H9 (cell line): Measurements from ENCODE around the gene C12orf50. TPM values are rescaled to one million over a fixed set of nuclear protein-coding genes. Genes with fewer than 3 reads are reported as not detected.
A peak's percentile ranks its signal among the peaks of the same experiment; 100 is the strongest.

Experiments used
- DNase-seq: peaks from one replicate; pipeline ENCODE4 v3.0.0-alpha.2; 2017
- H2AFZ ChIP-seq: one replicate; pipeline ENCODE4 v1.6.1; 2013; ENCODE audit warnings: mild to moderate bottlenecking, low read length, control low read depth, moderate library complexity
- H2AK5ac ChIP-seq: 2 replicates; pipeline ENCODE4 v1.6.1; 2013; ENCODE audit warnings: low read length, control low read depth, mixed read lengths; ENCODE audit not compliant: insufficient read length
- H2BK120ac ChIP-seq: one replicate; pipeline ENCODE4 v1.6.1; 2013; ENCODE audit warnings: low read depth, mild to moderate bottlenecking, low read length, control low read depth, inconsistent platforms; ENCODE audit not compliant: poor library complexity, severe bottlenecking
- H2BK12ac ChIP-seq: 2 replicates; pipeline ENCODE4 v1.6.1; 2013; ENCODE audit warnings: low read length, control low read depth, mixed read lengths, low read depth; ENCODE audit not compliant: insufficient read length
- H2BK15ac ChIP-seq: 2 replicates; pipeline ENCODE4 v1.6.1; 2013; ENCODE audit warnings: low read depth, low read length, control low read depth
- H2BK20ac ChIP-seq: one replicate; pipeline ENCODE4 v1.6.1; 2013; ENCODE audit warnings: low read depth, mild to moderate bottlenecking, low read length, control low read depth, inconsistent platforms; ENCODE audit not compliant: poor library complexity, severe bottlenecking
- H2BK5ac ChIP-seq: 2 replicates; pipeline ENCODE4 v1.6.1; 2013; ENCODE audit warnings: low read length, control low read depth, mixed read lengths; ENCODE audit not compliant: insufficient read length
- H3K14ac ChIP-seq: 2 replicates; pipeline ENCODE4 v1.6.1; 2013; ENCODE audit warnings: low read length, control low read depth; ENCODE audit not compliant: insufficient read depth
- H3K18ac ChIP-seq: 2 replicates; pipeline ENCODE4 v1.6.1; 2013; ENCODE audit warnings: low read depth, mild to moderate bottlenecking, mixed read lengths, low read length, control low read depth; ENCODE audit not compliant: insufficient read length
- H3K23ac ChIP-seq: 2 replicates; pipeline ENCODE4 v1.6.1; 2013; ENCODE audit warnings: low read length, control low read depth, mixed read lengths, low read depth; ENCODE audit not compliant: insufficient read length
- H3K23me2 ChIP-seq: 2 replicates; pipeline ENCODE4 v1.6.1; 2013; ENCODE audit warnings: low read depth, mild to moderate bottlenecking, mixed read lengths, low read length, control low read depth; ENCODE audit not compliant: insufficient read length, poor library complexity, severe bottlenecking
- H3K27ac ChIP-seq: 2 replicates; pipeline ENCODE4 v1.5.1; 2013; ENCODE audit warnings: low read length, control low read depth, mixed read lengths, low read depth; ENCODE audit not compliant: insufficient read length
- H3K27me3 ChIP-seq: 2 replicates; pipeline ENCODE4 v1.6.1; 2013; ENCODE audit warnings: low read length, control low read depth, inconsistent platforms; ENCODE audit not compliant: insufficient read depth
- H3K4ac ChIP-seq: 2 replicates; pipeline ENCODE4 v1.6.1; 2013; ENCODE audit warnings: low read depth, mild to moderate bottlenecking, control low read depth, inconsistent platforms, low read length, moderate library complexity
- H3K4me1 ChIP-seq: 2 replicates; pipeline ENCODE4 v1.6.1; 2013; ENCODE audit warnings: low read length, control low read depth, inconsistent platforms; ENCODE audit not compliant: insufficient read depth
- H3K4me2 ChIP-seq: 2 replicates; pipeline ENCODE4 v1.6.1; 2013; ENCODE audit warnings: low read length, control low read depth, mixed read lengths; ENCODE audit not compliant: insufficient read length, insufficient read depth
- H3K56ac ChIP-seq: 2 replicates; pipeline ENCODE4 v1.6.1; 2013; ENCODE audit warnings: low read depth, mild to moderate bottlenecking, mixed read lengths, low read length, control low read depth; ENCODE audit not compliant: insufficient read length
- H3K79me1 ChIP-seq: 2 replicates; pipeline ENCODE4 v1.6.1; 2013; ENCODE audit warnings: low read depth, mild to moderate bottlenecking, moderate library complexity, low read length, control low read depth, inconsistent platforms; ENCODE audit not compliant: insufficient read depth, poor library complexity, severe bottlenecking
- H3K79me2 ChIP-seq: 2 replicates; pipeline ENCODE4 v1.6.1; 2013; ENCODE audit warnings: low read length, control low read depth, inconsistent platforms; ENCODE audit not compliant: insufficient read depth
- H3K9ac ChIP-seq: 2 replicates; pipeline ENCODE4 v1.6.1; 2013; ENCODE audit warnings: low read length, control low read depth, mixed read lengths; ENCODE audit not compliant: insufficient read length; ENCODE audit errors: extremely low read depth
- H3K9me3 ChIP-seq: one replicate; pipeline ENCODE4 v1.6.1; 2013; ENCODE audit warnings: low read depth, low read length, inconsistent platforms; ENCODE audit not compliant: control insufficient read depth
- H3T11ph ChIP-seq: one replicate; pipeline ENCODE4 v1.6.1; 2013; ENCODE audit warnings: mild to moderate bottlenecking, low read length, control low read depth, inconsistent platforms
- H4K20me1 ChIP-seq: one replicate; pipeline ENCODE4 v1.6.1; 2013; ENCODE audit not compliant: control insufficient read depth, insufficient read length, insufficient read depth
- H4K5ac ChIP-seq: 2 replicates; pipeline ENCODE4 v1.6.1; 2013; ENCODE audit warnings: low read depth, mild to moderate bottlenecking, mixed read lengths, low read length, control low read depth; ENCODE audit not compliant: insufficient read length
- H4K8ac ChIP-seq: replicated peaks from 2 replicates; pipeline ENCODE4 v1.6.1; 2013; ENCODE audit warnings: low read length, control low read depth, mixed read lengths, low read depth; ENCODE audit not compliant: insufficient read length
- H4K91ac ChIP-seq: 2 replicates; pipeline ENCODE4 v1.6.1; 2013; ENCODE audit warnings: low read depth, mild to moderate bottlenecking, moderate library complexity, mixed read lengths, low read length, control low read depth; ENCODE audit not compliant: insufficient read length
- H3K27ac Mint-ChIP-seq, 3 experiments: 2 replicates in 2 of 3; 3 replicates in 1 of 3; pipeline ENCODE4 v1.8.0; 2020 to 2021; ENCODE audit warnings: mixed read lengths in 3 of 3, mild to moderate bottlenecking in 1 of 3, moderate library complexity in 1 of 3
- H3K27me3 Mint-ChIP-seq: 2 replicates; pipeline ENCODE4 v1.8.0; 2021; ENCODE audit warnings: low read depth, mild to moderate bottlenecking, moderate library complexity, mixed read lengths
- H3K36me3 Mint-ChIP-seq, 3 experiments: 2 replicates in 2 of 3; 3 replicates in 1 of 3; pipeline ENCODE4 v1.8.0; 2020 to 2021; ENCODE audit warnings: low read depth in 3 of 3, mixed read lengths in 3 of 3; ENCODE audit not compliant: insufficient read depth in 1 of 3
- H3K4me1 Mint-ChIP-seq, 2 experiments: 2 replicates each; pipeline ENCODE4 v1.8.0; 2020; ENCODE audit warnings: mixed read lengths in 2 of 2
- H3K4me3 Mint-ChIP-seq, 2 experiments: 2 replicates in 1 of 2; 3 replicates in 1 of 2; pipeline ENCODE4 v1.8.0; 2020 to 2021; ENCODE audit warnings: mild to moderate bottlenecking in 2 of 2, mixed read lengths in 2 of 2, moderate library complexity in 1 of 2
- H3K9me3 Mint-ChIP-seq, 2 experiments: 2 replicates in 1 of 2; 3 replicates in 1 of 2; pipeline ENCODE4 v1.8.0; 2020; ENCODE audit warnings: mild to moderate bottlenecking in 2 of 2, mixed read lengths in 2 of 2, moderate library complexity in 1 of 2
- total RNA-seq: library from RNA; stranded (reverse); gene quantifications from 2 replicates; pipeline ENCODE4 v1.2.1, GENCODE V29; 2021
- TF ChIP-seq, protein P1 (sequence below): fragments of 200-600 bp; sonication (generic); conservative IDR thresholded peaks from 3 replicates; pipeline ENCODE4 v1.8.0; 2021; ENCODE audit warnings: antibody characterized with exemption, mild to moderate bottlenecking

Gene C12orf50
- total RNA-seq, 1 experiment from 2014 or later, result 0.17 TPM

DNA sequence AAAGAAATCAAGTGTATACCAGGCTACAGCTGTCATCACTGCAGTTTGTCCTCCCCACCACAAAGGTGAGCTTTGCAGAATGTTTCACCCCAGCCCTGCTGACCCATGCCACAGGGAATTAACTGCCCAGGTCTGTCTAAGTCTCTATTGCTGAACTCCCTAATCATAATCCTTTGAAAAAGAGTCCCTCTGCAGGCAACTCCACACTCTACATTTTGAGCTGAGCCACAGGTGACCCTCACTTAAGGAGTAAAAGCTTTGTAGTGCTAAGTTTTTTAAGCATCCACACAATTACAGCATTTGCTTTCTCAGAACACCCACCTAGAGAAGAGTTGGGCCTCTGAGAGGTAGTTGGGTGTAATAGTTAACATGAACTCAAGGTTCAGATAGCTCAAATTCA is 90.0 kb downstream of the C12orf50 start:
- Histone ChIP-seq H3K4ac (no peak overlapping the region), H2BK120ac (no peak overlapping the region), H3K9me3 (no peaks in the 10 kb centered on the region), H4K20me1 (no peaks in the 10 kb centered on the region), H3K14ac (no peak overlapping the region), H3T11ph (no peak overlapping the region), H3K23me2 (no peaks in the 10 kb centered on the region), H3K56ac (no peak overlapping the region), H2BK5ac (no peak overlapping the region), H3K4me2 (no peak overlapping the region), H4K5ac (no peak overlapping the region), H2AK5ac (no peak overlapping the region), H4K91ac (no peak overlapping the region), H3K79me1 (no peaks in the 10 kb centered on the region), H3K4me1 (no peaks in the 10 kb centered on the region), H2BK15ac (no peak overlapping the region), H2BK12ac (no peak overlapping the region), H3K27me3 (no peaks in the 10 kb centered on the region), H3K27ac (no peak overlapping the region), H3K9ac (no peak overlapping the region), H3K23ac (no peak overlapping the region), H3K18ac (no peak overlapping the region), H2AFZ (no peak overlapping the region), H2BK20ac (no peak overlapping the region), H3K79me2 (no peaks in the 10 kb centered on the region), H4K8ac (no peak overlapping the region)
- no peak overlapping the region for H3K4me3 Mint-ChIP-seq
- TF ChIP-seq, protein P1, sequence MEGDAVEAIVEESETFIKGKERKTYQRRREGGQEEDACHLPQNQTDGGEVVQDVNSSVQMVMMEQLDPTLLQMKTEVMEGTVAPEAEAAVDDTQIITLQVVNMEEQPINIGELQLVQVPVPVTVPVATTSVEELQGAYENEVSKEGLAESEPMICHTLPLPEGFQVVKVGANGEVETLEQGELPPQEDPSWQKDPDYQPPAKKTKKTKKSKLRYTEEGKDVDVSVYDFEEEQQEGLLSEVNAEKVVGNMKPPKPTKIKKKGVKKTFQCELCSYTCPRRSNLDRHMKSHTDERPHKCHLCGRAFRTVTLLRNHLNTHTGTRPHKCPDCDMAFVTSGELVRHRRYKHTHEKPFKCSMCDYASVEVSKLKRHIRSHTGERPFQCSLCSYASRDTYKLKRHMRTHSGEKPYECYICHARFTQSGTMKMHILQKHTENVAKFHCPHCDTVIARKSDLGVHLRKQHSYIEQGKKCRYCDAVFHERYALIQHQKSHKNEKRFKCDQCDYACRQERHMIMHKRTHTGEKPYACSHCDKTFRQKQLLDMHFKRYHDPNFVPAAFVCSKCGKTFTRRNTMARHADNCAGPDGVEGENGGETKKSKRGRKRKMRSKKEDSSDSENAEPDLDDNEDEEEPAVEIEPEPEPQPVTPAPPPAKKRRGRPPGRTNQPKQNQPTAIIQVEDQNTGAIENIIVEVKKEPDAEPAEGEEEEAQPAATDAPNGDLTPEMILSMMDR, result 0 out of 3 replicates have a peak, but pooled peaks have one; percentile 13
- peaks cover 0 to 12% (median 8%) of the 10 kb centered on the region in 3 experiments; a peak in 4 of 7 replicates for H3K36me3 Mint-ChIP-seq
- DNase-seq, result peak; percentile 39
- H3K27ac Mint-ChIP-seq, result no peak overlapping the region
- H3K27me3 Mint-ChIP-seq, result peaks cover 53% of the 10 kb centered on the region
- H3K4me1 Mint-ChIP-seq, result 0 out of 4 replicates have a peak, but pooled peaks cover 2 to 7% of the 10 kb centered on the region in 2 experiments
- H3K9me3 Mint-ChIP-seq, result peaks cover 22% of the 10 kb centered on the region in 2 experiments
